GM10266 (cell line): Measurements from ENCODE around the gene CHD6.

ENCODE experiments used
- DNase-seq: peaks from one replicate; pipeline ENCODE4 v3.0.0; 2012; ENCODE audit errors: extremely low spot score
- TF ChIP-seq, protein P1 (sequence below): IDR thresholded peaks from 2 replicates; pipeline ENCODE4 v1.5.1; 2012; ENCODE audit warnings: mild to moderate bottlenecking, low read depth; ENCODE audit not compliant: control insufficient read depth, insufficient read depth; ENCODE audit errors: missing control alignments

Gene CHD6

DNA sequence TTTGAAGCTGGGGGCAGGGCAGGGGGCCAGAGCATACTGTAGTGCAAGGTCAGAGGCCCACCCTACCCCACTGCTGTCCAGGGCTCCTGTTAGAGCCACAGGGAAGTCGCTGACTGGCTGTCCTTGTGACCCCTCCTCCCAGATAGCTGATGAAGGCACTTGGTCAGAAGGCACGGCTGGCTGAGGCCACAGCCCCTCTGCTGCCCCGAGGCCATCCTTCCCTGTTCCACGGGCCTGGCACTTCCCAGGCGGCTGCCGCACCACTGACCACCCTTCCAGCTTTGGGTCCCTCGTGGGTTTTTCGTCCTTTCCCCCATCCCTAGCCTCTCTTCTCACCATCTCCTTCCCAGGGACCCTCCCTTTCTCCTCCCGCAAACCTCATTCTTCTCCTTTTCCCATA, 242.3 kb downstream of the CHD6 start:
- DNase-seq: no peak
- TF ChIP-seq, protein P1, sequence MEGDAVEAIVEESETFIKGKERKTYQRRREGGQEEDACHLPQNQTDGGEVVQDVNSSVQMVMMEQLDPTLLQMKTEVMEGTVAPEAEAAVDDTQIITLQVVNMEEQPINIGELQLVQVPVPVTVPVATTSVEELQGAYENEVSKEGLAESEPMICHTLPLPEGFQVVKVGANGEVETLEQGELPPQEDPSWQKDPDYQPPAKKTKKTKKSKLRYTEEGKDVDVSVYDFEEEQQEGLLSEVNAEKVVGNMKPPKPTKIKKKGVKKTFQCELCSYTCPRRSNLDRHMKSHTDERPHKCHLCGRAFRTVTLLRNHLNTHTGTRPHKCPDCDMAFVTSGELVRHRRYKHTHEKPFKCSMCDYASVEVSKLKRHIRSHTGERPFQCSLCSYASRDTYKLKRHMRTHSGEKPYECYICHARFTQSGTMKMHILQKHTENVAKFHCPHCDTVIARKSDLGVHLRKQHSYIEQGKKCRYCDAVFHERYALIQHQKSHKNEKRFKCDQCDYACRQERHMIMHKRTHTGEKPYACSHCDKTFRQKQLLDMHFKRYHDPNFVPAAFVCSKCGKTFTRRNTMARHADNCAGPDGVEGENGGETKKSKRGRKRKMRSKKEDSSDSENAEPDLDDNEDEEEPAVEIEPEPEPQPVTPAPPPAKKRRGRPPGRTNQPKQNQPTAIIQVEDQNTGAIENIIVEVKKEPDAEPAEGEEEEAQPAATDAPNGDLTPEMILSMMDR: no peak

DNA sequence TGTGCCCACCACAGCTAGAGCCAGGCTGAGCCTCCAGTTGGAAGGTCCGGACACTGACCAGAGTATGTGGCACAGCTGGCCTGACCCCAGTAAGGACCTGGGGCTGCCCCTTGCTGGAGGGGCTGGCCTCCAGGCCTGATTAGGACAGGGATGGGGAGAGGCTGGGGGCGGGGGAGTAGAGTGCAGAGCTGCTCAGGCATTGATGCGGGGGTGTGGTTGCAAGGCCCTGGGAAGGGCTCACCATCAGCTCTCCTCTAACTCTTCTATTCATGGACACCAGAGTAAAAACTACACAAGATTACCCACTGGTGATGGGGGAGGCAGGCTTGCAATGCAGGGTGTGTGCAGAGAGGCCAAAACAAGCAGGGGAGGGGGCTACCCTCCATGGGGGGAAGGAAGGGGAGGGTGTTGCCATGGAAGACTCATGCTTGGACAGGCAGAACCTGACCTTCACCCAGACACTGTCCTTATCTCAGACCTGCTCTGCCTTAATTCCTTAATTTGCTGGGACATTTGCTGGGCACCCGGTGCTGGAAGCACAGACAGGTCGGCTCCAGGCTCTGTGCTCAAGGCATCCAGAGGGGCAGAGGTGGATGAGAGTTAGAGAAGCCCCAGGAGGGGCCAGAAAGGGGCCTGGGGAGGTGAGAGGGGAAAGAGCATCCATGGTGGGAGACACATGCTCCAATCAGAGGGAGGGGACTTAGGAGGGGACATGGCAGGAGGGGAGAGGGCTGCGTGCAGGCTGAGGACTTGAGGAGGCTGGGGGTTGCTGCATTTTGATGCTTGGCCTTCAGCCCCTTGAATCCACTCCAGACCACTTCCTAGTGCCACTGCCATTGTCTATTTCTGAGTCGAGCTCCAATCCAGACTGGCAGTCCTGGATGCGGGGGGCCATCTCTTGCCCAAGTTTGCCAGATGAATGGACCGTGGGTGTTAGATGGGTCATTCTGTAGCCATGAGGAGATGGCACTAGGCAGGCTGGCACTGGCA, 244.0 kb downstream of the CHD6 start:
- TF ChIP-seq, protein P1: no peak
- DNase-seq: no peak

DNA sequence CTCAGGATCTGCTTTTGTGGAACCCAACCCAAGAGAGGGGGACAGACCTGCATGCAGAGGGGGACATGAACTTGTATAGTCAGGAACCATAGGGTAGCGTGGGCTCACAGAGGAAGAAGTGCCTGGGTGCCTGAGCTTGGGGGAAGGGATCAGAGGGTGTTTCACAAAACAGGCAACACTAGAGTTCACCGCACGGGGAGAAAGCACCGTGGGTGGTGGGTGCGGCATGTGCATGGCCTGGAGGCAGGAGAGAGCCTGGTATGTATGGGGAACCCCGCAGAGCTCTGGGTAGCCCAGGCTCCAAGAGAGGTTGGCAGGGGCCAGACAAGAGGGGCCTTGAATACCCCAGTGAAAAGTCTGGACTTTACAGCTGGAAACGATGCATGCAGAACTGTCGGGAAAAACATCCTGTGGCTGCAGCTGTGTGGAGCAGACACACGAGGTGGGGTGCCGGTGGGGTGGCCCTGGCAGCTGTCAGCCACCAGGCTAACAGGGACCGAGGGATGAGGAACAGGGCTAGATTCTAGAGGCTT, 244.9 kb downstream of the CHD6 start:
- TF ChIP-seq, protein P1: no peak
- DNase-seq: no peak

DNA sequence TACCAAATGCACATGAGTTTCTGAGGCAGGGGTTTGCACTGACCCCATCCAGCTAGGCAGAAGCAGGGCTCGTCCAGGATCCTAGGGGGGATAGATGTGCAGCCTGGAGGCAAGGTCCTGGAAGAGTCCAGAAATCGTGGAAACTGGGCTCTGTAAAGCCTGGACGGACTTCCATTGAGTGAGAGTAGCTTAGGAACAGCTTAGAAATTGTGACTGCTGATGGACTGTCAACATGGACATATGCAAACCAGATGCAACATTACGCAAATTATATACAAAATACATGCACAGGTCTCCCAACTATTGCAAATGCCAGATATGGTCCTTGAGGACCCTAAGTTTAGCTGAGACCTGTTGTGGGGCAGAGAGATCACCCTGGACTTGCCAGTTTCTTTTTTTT, 246.8 kb downstream of the CHD6 start:
- TF ChIP-seq, protein P1: no peak
- no peak for DNase-seq

DNA sequence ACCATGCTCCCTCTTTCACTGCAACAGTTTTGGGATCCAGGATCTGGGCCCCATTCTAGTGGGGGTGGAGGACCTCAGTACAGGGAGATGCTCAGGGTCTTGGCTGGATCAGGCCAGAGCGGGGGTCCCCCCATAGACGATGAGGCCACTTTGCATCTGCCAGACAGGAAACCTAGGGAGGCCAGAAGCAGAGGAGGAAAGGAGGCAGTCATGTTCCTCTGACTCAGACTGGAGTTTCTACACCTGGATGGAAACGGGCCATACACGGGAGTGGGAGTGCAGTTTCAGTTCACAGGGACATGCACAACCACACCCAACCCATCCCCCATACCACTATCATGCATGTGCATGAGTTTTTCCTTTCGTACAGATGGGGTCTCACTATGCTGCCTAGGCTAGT, 248.0 kb downstream of the CHD6 start:
- DNase-seq: peak; percentile 57
- TF ChIP-seq, protein P1: no peak

DNA sequence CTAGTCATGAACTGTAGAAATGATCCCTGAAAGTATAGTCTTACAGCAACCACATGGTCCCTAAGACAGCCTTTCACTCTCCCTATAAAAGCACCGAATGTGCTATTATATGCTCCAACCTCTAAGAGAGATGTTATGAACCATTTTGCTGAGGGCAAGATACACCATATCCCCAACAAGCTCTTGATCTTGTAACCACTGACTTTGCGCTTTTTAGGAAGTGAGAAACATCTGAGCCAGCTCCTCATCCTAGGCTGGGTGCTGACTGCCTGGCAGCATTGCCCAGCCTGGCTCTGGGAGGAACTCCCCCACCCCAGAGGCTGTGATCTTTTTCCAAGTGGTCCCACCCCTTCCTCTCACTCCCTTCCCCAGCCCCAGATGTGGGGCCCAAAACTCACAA, 248.5 kb downstream of the CHD6 start:
- no peak for DNase-seq
- TF ChIP-seq, protein P1: no peak

DNA sequence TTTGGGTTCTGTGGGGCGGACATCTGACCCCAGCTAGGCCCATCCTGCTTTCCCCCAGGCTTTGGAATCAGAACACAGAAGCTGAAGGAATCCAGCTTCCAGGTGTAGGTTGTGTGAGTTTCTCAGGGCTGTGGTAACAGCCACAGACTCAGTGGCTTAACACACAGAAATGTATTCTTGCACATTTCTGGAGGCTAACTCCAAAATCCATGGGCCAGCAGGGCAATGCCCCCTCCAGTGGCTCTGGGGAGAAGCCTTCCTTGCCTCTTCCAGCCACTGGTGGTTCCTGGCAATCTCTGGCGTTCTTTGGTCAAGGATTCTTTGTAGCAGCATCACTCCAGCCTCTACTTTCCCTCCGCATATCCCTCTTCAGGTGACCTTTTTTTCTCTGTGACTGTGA, 250.2 kb downstream of the CHD6 start:
- no peak for DNase-seq
- TF ChIP-seq, protein P1: no peak
